Small intestine (tissue), 7 donors: Measurements from ENCODE around the gene KCNJ12. TPM values are rescaled to one million over a fixed set of nuclear protein-coding genes. Genes with fewer than 3 reads are reported as not detected.
"Not testable (repeated sequence)": the region's sequence is repeated elsewhere in the genome, so short reads cannot be mapped to it uniquely, and the experiment has no call there.

Source experiments
- DNase-seq, 2 donors: peaks; one replicate each; pipeline versions ENCODE4 v3.0.0 to v3.0.0-alpha.2; 2013
- FAIRE-seq: peaks from 2 replicates; lab custom pipeline; 2012; peaks lifted over from hg19 to GRCh38; lab: Jason Lieb, UNC
- H3K27ac ChIP-seq, 3 donors: one replicate each; pipeline ENCODE4 v1.5.1; 2013; ENCODE audit warnings: low read length in 2 of 3, mild to moderate bottlenecking in 2 of 3, control low read depth in 1 of 3, inconsistent platforms in 1 of 3, low read depth in 1 of 3, moderate library complexity in 1 of 3
- H3K27me3 ChIP-seq, 3 donors: one replicate each; pipeline ENCODE4 v1.6.1; 2013; ENCODE audit warnings: low read length in 3 of 3, inconsistent platforms in 1 of 3; ENCODE audit not compliant: control insufficient read depth in 3 of 3, insufficient read depth in 3 of 3
- H3K36me3 ChIP-seq, 3 donors: one replicate each; pipeline ENCODE4 v1.6.1; 2013; ENCODE audit warnings: low read length in 3 of 3, inconsistent platforms in 1 of 3, low read depth in 1 of 3, mild to moderate bottlenecking in 1 of 3, moderate library complexity in 1 of 3; ENCODE audit not compliant: control insufficient read depth in 3 of 3, insufficient read depth in 2 of 3
- H3K4me1 ChIP-seq, 3 donors: one replicate each; pipeline ENCODE4 v1.6.1; 2013; ENCODE audit warnings: low read length in 2 of 3, inconsistent platforms in 1 of 3, low read depth in 1 of 3, mild to moderate bottlenecking in 1 of 3, moderate library complexity in 1 of 3; ENCODE audit not compliant: control insufficient read depth in 3 of 3, insufficient read depth in 2 of 3
- H3K4me3 ChIP-seq, 3 donors: one replicate each; pipeline ENCODE4 v1.5.1; 2013; ENCODE audit warnings: low read length in 3 of 3, control low read depth in 1 of 3, inconsistent platforms in 1 of 3, low read depth in 1 of 3, mild to moderate bottlenecking in 1 of 3, moderate library complexity in 1 of 3
- H3K9me3 ChIP-seq, 2 donors: one replicate each; pipeline ENCODE4 v1.6.1; 2013; ENCODE audit warnings: low read depth in 1 of 2, low read length in 1 of 2; ENCODE audit not compliant: control insufficient read depth in 2 of 2, insufficient read depth in 1 of 2
- WGBS, 3 donors: extraction: QIAGEN DNeasy Blood & Tissue Kit; methylation state at CpG; one replicate each; pipeline ENCODE4 v1.1.7; 2013; 5-methylcytosine and 5-hydroxymethylcytosine counted together
- polyA plus RNA-seq, 4 donors: library from polyadenylated mRNA; stranded (reverse) in 3 of 4; unstranded in 1 of 4; fragments of 200-250 nt in 3 of 4; fragments of 120-200 nt in 1 of 4; gene quantifications; one replicate each; pipeline versions ENCODE4 v1.2.1 to v1.2.3, GENCODE V29; 2013
- donor health status: healthy with polysubstance abuse.
- donor health status: control.
- donor health status: control.
- donor health status: Bipolar disorder and iron deficiency.
- donor health status: healthy.

Gene KCNJ12
- polyA plus RNA-seq, 4 donors: 2.0 to 17.8 TPM; not detected in 2

DNA sequence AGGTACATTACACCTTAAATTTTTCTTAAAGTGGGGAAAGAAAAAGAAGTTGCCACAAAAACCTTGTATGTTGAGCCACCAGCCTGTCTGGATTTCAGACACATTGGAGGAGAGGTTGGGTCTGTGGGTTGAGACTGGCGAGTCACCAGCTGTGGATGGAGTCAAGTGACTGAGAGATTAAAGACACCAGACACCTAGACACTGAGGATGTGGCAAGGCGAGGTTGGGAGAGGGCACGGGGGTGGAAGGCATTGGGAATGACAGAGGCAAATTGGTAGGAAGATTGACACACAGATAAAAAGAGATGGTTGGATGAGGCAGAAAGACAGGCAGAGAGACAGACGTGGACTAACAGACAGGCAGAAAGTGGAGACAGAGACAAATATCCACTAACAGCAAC, 49.6 kb downstream of the KCNJ12 start:
- FAIRE-seq: no peak
- H3K27ac ChIP-seq: no peak overlapping the region
- no peak for DNase-seq
- no peaks in the 10 kb centered on the region for H3K9me3 ChIP-seq
- 53 to 64% (median 61%) methylated on average over 4 of the region's 4 CpGs for WGBS, 3 donors
- no peaks in the 10 kb centered on the region for H3K4me1 ChIP-seq
- H3K36me3 ChIP-seq: no peaks in the 10 kb centered on the region
- H3K27me3 ChIP-seq: no peaks in the 10 kb centered on the region
- no peak overlapping the region for H3K4me3 ChIP-seq

DNA sequence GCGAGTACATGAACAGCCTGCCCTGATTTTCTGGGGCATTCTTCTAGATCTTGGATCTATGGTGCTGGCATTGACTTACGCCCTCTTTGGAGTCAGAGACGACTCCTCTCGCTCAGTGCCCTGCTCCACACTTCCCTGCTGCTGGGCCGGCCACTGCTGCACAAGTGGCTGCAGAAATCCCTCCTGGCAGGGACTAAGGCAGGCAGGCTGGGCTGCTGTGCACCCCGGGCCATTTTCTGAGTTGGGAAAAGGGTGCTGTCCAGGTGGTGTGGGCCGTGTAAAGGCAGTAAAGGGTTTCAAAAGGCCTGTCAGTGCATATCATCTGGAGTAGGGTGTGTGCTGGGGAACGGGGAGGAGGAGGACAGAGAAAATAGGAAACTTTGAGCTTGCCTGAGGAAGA, 50.1 kb downstream of the KCNJ12 start:
- not testable (repeated sequence) for DNase-seq, H3K27me3 ChIP-seq, H3K4me1 ChIP-seq, H3K36me3 ChIP-seq, FAIRE-seq, H3K4me3 ChIP-seq, H3K9me3 ChIP-seq, H3K27ac ChIP-seq
- WGBS, 3 donors: 72 to 76% (median 75%) methylated on average over 8 of the region's 8 CpGs

DNA sequence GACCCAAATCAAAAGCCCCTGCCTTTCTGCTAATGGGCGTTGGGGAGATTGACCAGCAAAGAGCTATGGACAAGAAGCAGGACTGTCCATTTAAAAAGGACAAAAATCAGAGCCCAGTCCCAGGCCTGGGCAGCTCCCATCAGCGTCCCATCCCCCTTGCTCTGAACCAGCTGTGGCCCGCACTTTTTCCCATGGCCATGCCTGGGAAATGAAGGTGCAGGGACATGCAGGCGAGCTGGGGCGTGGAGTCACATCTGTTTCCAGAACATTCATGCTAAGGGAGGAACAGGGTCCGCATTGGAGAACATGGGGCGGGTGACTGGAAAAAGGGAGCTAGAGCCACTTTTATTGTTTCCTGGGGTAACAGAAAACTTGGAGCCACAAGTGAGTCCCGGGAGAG, 50.7 kb downstream of the KCNJ12 start:
- not testable (repeated sequence) for FAIRE-seq, H3K9me3 ChIP-seq, H3K4me1 ChIP-seq, H3K27ac ChIP-seq, H3K27me3 ChIP-seq, H3K4me3 ChIP-seq, DNase-seq, H3K36me3 ChIP-seq
- WGBS, 3 donors: 88 to 90% (median 89%) methylated on average over 7 of the region's 8 CpGs

DNA sequence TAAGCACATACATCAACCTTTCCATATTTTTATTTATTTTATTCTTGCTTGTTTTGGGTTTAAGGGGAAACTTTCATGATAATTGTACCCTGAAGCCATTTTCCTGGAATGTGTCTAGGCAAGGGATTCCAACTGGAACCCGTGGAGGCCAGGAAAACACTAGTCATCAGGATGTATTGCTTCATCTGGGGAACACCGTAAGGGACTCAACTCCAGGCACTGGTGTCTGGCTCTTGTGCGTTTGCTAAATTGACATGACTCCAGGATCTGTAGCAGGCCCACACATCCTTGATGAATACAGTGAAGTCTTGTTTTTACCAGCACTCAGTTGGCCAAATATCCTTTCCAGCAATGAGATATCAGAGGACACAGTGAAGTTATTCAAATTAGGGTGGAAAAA, 51.6 kb downstream of the KCNJ12 start:
- no CpG with 5 or more reads among the region's 3 CpGs for WGBS, 3 donors
- FAIRE-seq, H3K4me3 ChIP-seq, H3K27me3 ChIP-seq, DNase-seq, H3K4me1 ChIP-seq, H3K27ac ChIP-seq, H3K36me3 ChIP-seq, H3K9me3 ChIP-seq: not testable (repeated sequence)

DNA sequence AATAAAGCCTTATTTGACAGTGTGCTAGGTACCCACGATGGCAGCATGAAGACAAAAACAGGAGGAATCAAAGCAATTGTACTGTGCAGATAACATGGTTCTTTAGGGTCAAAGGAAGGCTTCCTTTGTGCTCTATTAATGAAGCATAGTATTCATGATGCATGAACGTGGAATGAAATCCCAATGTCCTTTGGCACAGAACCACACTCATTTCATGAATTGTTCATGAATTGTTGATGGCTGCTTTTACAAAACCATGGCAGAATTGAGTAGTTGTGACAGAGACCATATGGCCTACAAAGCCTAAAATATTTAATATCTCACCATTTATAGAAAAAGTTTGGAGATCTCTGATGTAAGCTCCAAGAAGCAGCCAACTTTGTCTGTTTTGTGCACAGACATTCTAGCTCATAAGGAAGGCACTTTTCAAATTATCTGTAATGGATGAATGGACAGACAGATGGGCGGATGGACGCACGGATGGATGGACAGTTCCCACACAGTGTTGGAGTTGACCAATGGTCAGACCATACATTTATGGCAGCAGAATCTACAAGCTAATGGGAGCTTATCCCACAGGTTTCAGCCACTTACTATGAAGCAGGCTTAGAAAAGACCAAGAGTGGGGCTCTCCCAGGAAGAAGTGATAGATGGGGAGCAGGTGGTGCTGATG, 52.7 kb downstream of the KCNJ12 start:
- not testable (repeated sequence) for H3K9me3 ChIP-seq, DNase-seq, H3K36me3 ChIP-seq, H3K4me3 ChIP-seq, H3K27me3 ChIP-seq, H3K27ac ChIP-seq, FAIRE-seq, H3K4me1 ChIP-seq
- 64 to 71% (median 65%) methylated on average over 5 of the region's 5 CpGs for WGBS, 3 donors

DNA sequence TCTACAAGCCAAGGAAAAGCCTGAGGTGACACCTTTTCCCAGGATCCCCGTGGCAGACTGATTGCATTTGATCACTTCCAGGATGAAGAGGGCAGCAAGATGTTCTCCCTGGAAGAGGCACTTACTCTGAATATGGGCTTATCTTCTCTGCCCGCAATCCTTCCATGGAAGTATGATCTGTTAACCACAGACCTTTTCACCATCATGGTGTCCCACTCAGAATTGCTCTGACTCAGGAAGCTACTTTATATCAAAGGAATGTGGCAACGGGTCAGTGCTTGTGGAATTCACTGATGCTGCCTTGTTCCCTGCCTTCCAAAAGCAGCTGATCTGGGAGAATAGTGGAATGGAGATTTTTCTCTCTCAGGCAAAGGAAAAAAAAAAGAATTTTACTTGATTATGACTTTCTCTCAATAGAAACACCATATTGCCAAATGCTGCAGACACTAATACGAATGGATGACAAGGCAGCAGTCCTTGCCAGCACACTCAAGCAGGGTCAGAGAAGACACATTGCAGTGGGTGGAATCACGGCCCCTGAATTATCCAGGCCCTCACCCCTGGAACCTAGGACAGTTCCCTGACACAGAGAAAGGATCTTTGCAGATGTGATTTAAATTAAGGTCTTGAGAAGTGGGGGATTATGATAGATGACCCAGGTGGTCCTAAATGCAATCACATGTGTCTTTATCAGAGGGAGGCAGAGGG, 53.9 kb downstream of the KCNJ12 start:
- H3K4me3 ChIP-seq, H3K4me1 ChIP-seq, FAIRE-seq, H3K9me3 ChIP-seq, H3K36me3 ChIP-seq, H3K27ac ChIP-seq, DNase-seq, H3K27me3 ChIP-seq: not testable (repeated sequence)
- WGBS, 3 donors: 65 to 74% (median 67%) methylated on average over 4 of the region's 5 CpGs

DNA sequence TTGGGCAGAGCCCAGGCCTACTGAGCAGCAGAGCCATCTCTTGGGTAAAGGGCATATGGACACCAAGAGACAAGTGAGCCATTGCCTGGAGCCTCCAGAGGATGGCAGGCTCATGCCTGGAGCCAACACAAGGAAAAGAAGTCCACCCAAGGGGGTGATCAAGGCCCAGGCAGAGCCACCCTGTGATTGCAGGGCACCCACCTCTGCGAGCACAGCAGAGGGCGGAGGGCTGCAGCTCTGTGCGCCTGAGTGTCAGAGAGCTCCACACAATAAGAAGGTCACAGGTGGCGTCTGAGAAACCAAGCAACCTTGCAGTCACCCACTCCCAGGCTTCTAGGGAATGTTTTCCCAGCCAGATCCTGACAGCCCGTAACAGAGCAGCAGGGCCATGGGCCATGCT, 57.8 kb downstream of the KCNJ12 start:
- not testable (repeated sequence) for H3K4me1 ChIP-seq, FAIRE-seq, DNase-seq, H3K9me3 ChIP-seq, H3K36me3 ChIP-seq, H3K27me3 ChIP-seq, H3K4me3 ChIP-seq, H3K27ac ChIP-seq
- WGBS, 3 donors: 86 to 90% (median 87%) methylated on average over 5 of the region's 5 CpGs

DNA sequence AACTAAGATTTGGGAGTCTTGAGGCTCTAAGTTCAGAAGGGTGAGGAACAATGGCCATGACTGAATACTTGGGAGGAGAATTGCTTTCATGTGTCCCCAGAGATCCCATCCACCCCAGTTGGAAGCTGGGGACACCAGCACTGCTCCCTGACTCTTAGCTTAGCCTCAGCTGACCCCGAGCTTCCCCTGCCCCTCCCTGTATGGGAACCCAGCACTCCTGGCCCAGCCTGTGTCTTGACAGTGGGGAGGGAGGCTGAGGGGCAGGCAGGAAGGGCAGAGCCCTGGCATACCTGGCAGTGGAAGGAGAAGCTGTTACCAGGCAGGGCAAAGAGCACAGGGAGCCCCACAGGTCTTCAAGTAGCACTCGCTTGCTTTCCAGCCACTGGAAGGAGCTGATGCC, 58.8 kb downstream of the KCNJ12 start:
- not testable (repeated sequence) for DNase-seq, H3K27ac ChIP-seq, FAIRE-seq, H3K4me3 ChIP-seq, H3K9me3 ChIP-seq, H3K4me1 ChIP-seq, H3K36me3 ChIP-seq, H3K27me3 ChIP-seq
- WGBS, 3 donors: 28 to 60% (median 48%) methylated on average over 2 of the region's 2 CpGs
